Measurements from ENCODE around the gene ADGRG6. TPM values are rescaled to one million over a fixed set of nuclear protein-coding genes. Genes with fewer than 3 reads are reported as not detected.

Gene ADGRG6
- total RNA-seq, 1 experiment from 2014 or later = 5.3 TPM

GRCh38 chr6:142356884-142357225, 55.0 kb downstream of the ADGRG6 start:
- ATAC-seq (no peak), DNase-seq (ENCODE audit: low spot score) (no peak)
- ChIA-PET CTCF (interaction anchor here (1.5 kb wide), 1 partner anchor 285 kb away, joined by 3 read pairs; no protein-coding TSS in a partner anchor), POLR2A (no interaction called here)
- Mint-ChIP-seq H3K4me1 (peaks cover 3% of the 10 kb centered on the region), H3K36me3 (no peaks in the 10 kb centered on the region), H3K27me3 (ENCODE audit: low read depth) (no peaks in the 10 kb centered on the region), H3K27ac (no peak overlapping the region), H3K9me3 (peaks cover 3% of the 10 kb centered on the region), H3K4me3 (no peak overlapping the region)
- no peak for TF ChIP-seq IRF1 (CRISPR knock-in tag; IDR thresholded peaks at IDR 0.05)
- TF ChIP-seq ZNF232 (CRISPR knock-in tag; IDR thresholded peaks at IDR 0.05) = no peak
- no peak for TF ChIP-seq NR3C1 (CRISPR knock-in tag; conservative IDR thresholded peaks at IDR 0.05; ENCODE audit: low read depth)
- TF ChIP-seq ZMAT4 (CRISPR knock-in tag; IDR thresholded peaks at IDR 0.05) = no peak
- no peak for TF ChIP-seq HMGXB4 (CRISPR knock-in tag; IDR thresholded peaks at IDR 0.05)
- TF ChIP-seq ZNF396 (CRISPR knock-in tag; IDR thresholded peaks at IDR 0.05; ENCODE audit: borderline replicate concordance) = no peak
- no peak for TF ChIP-seq IRF2 (CRISPR knock-in tag; IDR thresholded peaks at IDR 0.05; ENCODE audit: borderline replicate concordance, low read depth)
- no peak for TF ChIP-seq ARID4B (CRISPR knock-in tag; IDR thresholded peaks at IDR 0.05; ENCODE audit: borderline replicate concordance)
- TF ChIP-seq ZNF121 (CRISPR knock-in tag; IDR thresholded peaks at IDR 0.05) = no peak
- TF ChIP-seq MYBL2 (CRISPR knock-in tag; IDR thresholded peaks at IDR 0.05) = no peak
- TF ChIP-seq SP1 (CRISPR knock-in tag; conservative IDR thresholded peaks at IDR 0.05) = no peak
- TF ChIP-seq, protein P1, sequence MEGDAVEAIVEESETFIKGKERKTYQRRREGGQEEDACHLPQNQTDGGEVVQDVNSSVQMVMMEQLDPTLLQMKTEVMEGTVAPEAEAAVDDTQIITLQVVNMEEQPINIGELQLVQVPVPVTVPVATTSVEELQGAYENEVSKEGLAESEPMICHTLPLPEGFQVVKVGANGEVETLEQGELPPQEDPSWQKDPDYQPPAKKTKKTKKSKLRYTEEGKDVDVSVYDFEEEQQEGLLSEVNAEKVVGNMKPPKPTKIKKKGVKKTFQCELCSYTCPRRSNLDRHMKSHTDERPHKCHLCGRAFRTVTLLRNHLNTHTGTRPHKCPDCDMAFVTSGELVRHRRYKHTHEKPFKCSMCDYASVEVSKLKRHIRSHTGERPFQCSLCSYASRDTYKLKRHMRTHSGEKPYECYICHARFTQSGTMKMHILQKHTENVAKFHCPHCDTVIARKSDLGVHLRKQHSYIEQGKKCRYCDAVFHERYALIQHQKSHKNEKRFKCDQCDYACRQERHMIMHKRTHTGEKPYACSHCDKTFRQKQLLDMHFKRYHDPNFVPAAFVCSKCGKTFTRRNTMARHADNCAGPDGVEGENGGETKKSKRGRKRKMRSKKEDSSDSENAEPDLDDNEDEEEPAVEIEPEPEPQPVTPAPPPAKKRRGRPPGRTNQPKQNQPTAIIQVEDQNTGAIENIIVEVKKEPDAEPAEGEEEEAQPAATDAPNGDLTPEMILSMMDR (IDR thresholded peaks at IDR 0.05) = no peak

DNA sequence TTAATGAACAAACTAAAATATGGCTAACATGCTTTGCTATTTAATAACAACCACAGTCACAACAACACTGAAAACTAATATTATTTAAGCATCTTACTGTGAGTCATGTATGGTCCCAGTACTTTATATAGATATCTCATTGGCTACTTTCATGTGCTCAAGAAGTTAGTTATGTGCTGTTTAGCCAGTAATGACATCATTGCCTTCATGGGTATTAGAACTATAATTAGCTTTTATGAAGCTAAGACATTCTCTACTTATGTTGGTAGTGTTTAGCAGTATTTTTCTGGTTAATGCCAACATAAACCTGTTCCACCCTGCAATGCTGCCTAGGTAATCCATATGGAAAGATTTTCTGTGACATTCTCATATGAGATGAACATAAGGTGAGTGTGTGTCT, 56.1 kb downstream of the ADGRG6 start:
- H3K27me3 Mint-ChIP-seq (ENCODE audit: low read depth) = no peaks in the 10 kb centered on the region
- H3K36me3 Mint-ChIP-seq = no peaks in the 10 kb centered on the region
- ATAC-seq (no peak), DNase-seq (ENCODE audit: low spot score) (no peak)
- H3K4me3 Mint-ChIP-seq = no peak overlapping the region
- H3K9me3 Mint-ChIP-seq = no peaks in the 10 kb centered on the region
- H3K4me1 Mint-ChIP-seq = peaks cover 3% of the 10 kb centered on the region
- ChIA-PET CTCF (no interaction called here), POLR2A (no interaction called here)
- H3K27ac Mint-ChIP-seq = no peak overlapping the region
- TF ChIP-seq NR2C2 (CRISPR knock-in tag; IDR thresholded peaks at IDR 0.05) (no peak), AR (CRISPR knock-in tag; IDR thresholded peaks at IDR 0.05) (no peak), RORB (CRISPR knock-in tag; IDR thresholded peaks at IDR 0.05) (no peak), GTF2I (CRISPR knock-in tag; conservative IDR thresholded peaks at IDR 0.05) (no peak), HMGXB4 (CRISPR knock-in tag; IDR thresholded peaks at IDR 0.05) (no peak), KAT7 (CRISPR knock-in tag; IDR thresholded peaks at IDR 0.05; ENCODE audit: borderline replicate concordance) (no peak), TEAD4 (CRISPR knock-in tag; IDR thresholded peaks at IDR 0.05) (no peak)
